ENCODE data around the gene TMEM38B. TPM values are rescaled to one million over a fixed set of nuclear protein-coding genes. Genes with fewer than 3 reads are reported as not detected.
A peak's percentile ranks its signal among the peaks of the same experiment; 100 is the strongest.

Gene TMEM38B
- polyA plus RNA-seq, 1 of the 3 experiments (the other 2 are of a cell fraction), result 6.8 TPM

DNA sequence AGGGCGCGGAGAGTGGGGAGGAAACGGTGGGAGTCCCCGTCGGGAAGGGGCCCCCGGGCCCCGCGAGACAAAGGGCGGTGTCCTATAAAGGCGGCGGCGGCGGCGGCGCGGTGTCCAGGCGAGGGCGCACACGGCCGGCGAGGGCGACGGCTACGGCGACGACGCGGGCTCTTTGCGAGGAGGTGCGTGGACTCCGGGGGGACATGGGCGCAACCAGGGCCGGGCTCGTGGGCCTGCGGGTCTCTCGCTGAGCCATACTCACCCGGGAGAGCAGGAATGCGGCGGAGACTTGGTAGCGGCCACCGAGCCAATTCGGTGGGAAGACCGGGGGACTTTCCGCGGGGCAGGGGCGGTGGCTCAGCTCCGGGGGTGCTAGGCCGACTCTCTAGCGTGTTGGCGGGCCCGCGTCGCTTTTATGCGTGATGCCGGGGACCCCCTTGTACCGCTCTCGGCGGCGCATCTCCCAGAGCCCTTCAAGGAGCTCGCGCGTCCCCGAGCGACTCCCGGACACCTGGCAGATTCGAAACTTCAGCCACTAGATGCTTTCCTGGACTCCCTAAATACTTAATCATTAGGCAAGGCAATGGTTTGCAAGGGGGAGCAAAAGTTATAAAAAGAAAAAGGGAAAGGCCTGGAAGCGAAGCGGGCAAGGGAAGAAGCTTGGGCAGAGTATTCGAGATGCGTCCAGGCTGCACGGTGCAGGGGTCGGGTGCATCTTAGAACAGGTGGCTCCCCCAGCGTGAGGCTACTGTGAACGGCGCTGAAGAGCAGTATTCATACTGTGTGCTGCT lies 38.0 kb upstream of the TMEM38B start:
- CTCF ChIA-PET, result interaction anchor here (0.5 to 1.7 kb wide), 9 partner anchors 8 to 1584 kb away, joined by 3 to 4 read pairs (median 3); no protein-coding TSS in a partner anchor

DNA sequence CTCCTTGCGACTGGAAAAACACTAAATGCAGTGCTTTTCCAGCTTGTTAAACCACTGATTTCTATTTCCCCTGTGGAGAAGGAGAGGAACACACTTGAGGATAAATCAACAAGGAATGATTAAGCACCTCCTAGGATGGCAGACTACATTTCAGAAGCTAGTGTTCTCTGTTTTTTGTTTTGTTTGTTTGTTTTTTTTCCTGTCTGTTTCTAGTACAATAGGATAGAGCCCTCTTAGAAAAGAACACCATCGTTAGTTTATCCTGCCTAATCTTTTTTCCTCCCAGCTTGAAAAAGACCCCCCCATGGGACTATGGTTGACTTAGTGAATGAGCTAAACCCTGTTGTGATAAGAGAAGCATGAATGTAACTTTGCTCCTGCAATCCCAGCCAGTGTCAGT lies 36.0 kb upstream of the TMEM38B start:
- CTCF ChIA-PET, result interaction anchor here (0.8 to 1.0 kb wide), 3 partner anchors 11 to 32 kb away, joined by 3 read pairs; no protein-coding TSS in a partner anchor
- H3K27ac ChIP-seq (ENCODE audit: low read depth in 2 of 2, low read length in 1 of 2), result no peak overlapping the region
- POLR2A ChIA-PET, result no interaction called here
- H3K4me3 ChIP-seq (ENCODE audit: low read depth in 2 of 2, low read length in 1 of 2), result no peak overlapping the region
- no peak for DNase-seq
- H2AFZ ChIP-seq (ENCODE audit: low read depth), result no peak overlapping the region
- H3K9me2 ChIP-seq, result no peaks in the 10 kb centered on the region
- no peak overlapping the region for H3K4me2 ChIP-seq
- H4K20me1 ChIP-seq (ENCODE audit: insufficient read depth), result no peaks in the 10 kb centered on the region
- H3K9me3 ChIP-seq, result no peaks in the 10 kb centered on the region
- no peak overlapping the region for H3K9ac ChIP-seq
- no peaks in the 10 kb centered on the region for H3K27me3 ChIP-seq (ENCODE audit: insufficient read depth)
- no peaks in the 10 kb centered on the region for H3K36me3 ChIP-seq (replicated peaks in 1 of 2; ENCODE audit: control insufficient read depth in 1 of 2, insufficient read depth in 2 of 2, low read length in 1 of 2)
- 88% methylated on average over 2 of the region's 2 CpGs for WGBS (ENCODE audit: low lambda C conversion rate)
- TF ChIP-seq ELF1 (IDR thresholded peaks at IDR 0.05) (no peak), FOXJ3 (CRISPR knock-in tag; IDR thresholded peaks at IDR 0.05) (no peak), JUND (IDR thresholded peaks at IDR 0.05) (no peak), EZH2phosphoT487 (IDR thresholded peaks at IDR 0.05; ENCODE audit: borderline replicate concordance, low read depth) (no peak), GATA2 (CRISPR knock-in tag; IDR thresholded peaks at IDR 0.05) (no peak), FOXM1 (IDR thresholded peaks at IDR 0.05; ENCODE audit: low read depth) (no peak), TAF1 (IDR thresholded peaks at IDR 0.05; ENCODE audit: borderline replicate concordance, low read depth, low read length) (no peak)
- TF ChIP-seq, protein P1, sequence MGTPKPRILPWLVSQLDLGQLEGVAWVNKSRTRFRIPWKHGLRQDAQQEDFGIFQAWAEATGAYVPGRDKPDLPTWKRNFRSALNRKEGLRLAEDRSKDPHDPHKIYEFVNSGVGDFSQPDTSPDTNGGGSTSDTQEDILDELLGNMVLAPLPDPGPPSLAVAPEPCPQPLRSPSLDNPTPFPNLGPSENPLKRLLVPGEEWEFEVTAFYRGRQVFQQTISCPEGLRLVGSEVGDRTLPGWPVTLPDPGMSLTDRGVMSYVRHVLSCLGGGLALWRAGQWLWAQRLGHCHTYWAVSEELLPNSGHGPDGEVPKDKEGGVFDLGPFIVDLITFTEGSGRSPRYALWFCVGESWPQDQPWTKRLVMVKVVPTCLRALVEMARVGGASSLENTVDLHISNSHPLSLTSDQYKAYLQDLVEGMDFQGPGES (IDR thresholded peaks at IDR 0.05; ENCODE audit: low read depth, low read length), result no peak
- TF ChIP-seq, protein P2, sequence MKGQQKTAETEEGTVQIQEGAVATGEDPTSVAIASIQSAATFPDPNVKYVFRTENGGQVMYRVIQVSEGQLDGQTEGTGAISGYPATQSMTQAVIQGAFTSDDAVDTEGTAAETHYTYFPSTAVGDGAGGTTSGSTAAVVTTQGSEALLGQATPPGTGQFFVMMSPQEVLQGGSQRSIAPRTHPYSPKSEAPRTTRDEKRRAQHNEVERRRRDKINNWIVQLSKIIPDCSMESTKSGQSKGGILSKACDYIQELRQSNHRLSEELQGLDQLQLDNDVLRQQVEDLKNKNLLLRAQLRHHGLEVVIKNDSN (IDR thresholded peaks at IDR 0.05; ENCODE audit: borderline replicate concordance, low read depth), result no peak
- TF ChIP-seq, protein P3, sequence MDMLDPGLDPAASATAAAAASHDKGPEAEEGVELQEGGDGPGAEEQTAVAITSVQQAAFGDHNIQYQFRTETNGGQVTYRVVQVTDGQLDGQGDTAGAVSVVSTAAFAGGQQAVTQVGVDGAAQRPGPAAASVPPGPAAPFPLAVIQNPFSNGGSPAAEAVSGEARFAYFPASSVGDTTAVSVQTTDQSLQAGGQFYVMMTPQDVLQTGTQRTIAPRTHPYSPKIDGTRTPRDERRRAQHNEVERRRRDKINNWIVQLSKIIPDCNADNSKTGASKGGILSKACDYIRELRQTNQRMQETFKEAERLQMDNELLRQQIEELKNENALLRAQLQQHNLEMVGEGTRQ (IDR thresholded peaks at IDR 0.05; ENCODE audit: borderline replicate concordance, low read depth, low read length), result no peak
- peaks cover 0 to 8% of the 10 kb centered on the region in 2 experiments; a peak in 1 of 4 replicates for H3K4me1 ChIP-seq (ENCODE audit: control insufficient read depth in 1 of 2, insufficient read depth in 2 of 2, low read depth in 1 of 2, low read length in 1 of 2)
- H3K79me2 ChIP-seq (ENCODE audit: insufficient read depth), result no peaks in the 10 kb centered on the region
- no peaks in the 10 kb centered on the region for H3F3A ChIP-seq (replicated peaks; ENCODE audit: insufficient read depth)

More for the DNA sequence above, 38.0 kb upstream of the TMEM38B start:
- 22% methylated on average over 21 of the region's 75 CpGs for WGBS (ENCODE audit: low lambda C conversion rate)
- Histone ChIP-seq H3K27me3 (ENCODE audit: insufficient read depth) (no peaks in the 10 kb centered on the region), H3K4me1 (ENCODE audit: control insufficient read depth in 1 of 2, insufficient read depth in 2 of 2, low read depth in 1 of 2, low read length in 1 of 2) (peaks cover 0 to 8% of the 10 kb centered on the region in 2 experiments; a peak in 1 of 4 replicates), H3K79me2 (ENCODE audit: insufficient read depth) (no peaks in the 10 kb centered on the region), H3K27ac (ENCODE audit: low read depth in 2 of 2, low read length in 1 of 2) (no peak overlapping the region), H3K36me3 (replicated peaks in 1 of 2; ENCODE audit: control insufficient read depth in 1 of 2, insufficient read depth in 2 of 2, low read length in 1 of 2) (no peaks in the 10 kb centered on the region), H2AFZ (ENCODE audit: low read depth) (peak overlapping the region; percentile 85), H3K4me3 (ENCODE audit: low read depth in 2 of 2, low read length in 1 of 2) (peak overlapping the region; percentile 55 to 57), H3K9ac (no peak overlapping the region), H3K4me2 (peak overlapping the region; percentile 84), H4K20me1 (ENCODE audit: insufficient read depth) (no peaks in the 10 kb centered on the region), H3F3A (replicated peaks; ENCODE audit: insufficient read depth) (no peaks in the 10 kb centered on the region), H3K9me2 (no peaks in the 10 kb centered on the region), H3K9me3 (no peaks in the 10 kb centered on the region)
- peak; percentile 86 for DNase-seq
- POLR2A ChIA-PET, result no interaction called here
- TF ChIP-seq, protein P4, sequence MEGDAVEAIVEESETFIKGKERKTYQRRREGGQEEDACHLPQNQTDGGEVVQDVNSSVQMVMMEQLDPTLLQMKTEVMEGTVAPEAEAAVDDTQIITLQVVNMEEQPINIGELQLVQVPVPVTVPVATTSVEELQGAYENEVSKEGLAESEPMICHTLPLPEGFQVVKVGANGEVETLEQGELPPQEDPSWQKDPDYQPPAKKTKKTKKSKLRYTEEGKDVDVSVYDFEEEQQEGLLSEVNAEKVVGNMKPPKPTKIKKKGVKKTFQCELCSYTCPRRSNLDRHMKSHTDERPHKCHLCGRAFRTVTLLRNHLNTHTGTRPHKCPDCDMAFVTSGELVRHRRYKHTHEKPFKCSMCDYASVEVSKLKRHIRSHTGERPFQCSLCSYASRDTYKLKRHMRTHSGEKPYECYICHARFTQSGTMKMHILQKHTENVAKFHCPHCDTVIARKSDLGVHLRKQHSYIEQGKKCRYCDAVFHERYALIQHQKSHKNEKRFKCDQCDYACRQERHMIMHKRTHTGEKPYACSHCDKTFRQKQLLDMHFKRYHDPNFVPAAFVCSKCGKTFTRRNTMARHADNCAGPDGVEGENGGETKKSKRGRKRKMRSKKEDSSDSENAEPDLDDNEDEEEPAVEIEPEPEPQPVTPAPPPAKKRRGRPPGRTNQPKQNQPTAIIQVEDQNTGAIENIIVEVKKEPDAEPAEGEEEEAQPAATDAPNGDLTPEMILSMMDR (IDR thresholded peaks at IDR 0.05), result peak; percentile 34
- TF ChIP-seq, protein P5, sequence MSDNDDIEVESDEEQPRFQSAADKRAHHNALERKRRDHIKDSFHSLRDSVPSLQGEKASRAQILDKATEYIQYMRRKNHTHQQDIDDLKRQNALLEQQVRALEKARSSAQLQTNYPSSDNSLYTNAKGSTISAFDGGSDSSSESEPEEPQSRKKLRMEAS (IDR thresholded peaks at IDR 0.05; ENCODE audit: low read depth), result peak; percentile 33; the same call in 1 of the 2 replicates
- TF ChIP-seq RFX5 (IDR thresholded peaks at IDR 0.05; ENCODE audit: low read length), result no peak
- TF ChIP-seq, protein P6, sequence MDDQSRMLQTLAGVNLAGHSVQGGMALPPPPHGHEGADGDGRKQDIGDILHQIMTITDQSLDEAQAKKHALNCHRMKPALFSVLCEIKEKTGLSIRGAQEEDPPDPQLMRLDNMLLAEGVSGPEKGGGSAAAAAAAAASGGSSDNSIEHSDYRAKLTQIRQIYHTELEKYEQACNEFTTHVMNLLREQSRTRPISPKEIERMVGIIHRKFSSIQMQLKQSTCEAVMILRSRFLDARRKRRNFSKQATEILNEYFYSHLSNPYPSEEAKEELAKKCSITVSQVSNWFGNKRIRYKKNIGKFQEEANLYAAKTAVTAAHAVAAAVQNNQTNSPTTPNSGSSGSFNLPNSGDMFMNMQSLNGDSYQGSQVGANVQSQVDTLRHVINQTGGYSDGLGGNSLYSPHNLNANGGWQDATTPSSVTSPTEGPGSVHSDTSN (IDR thresholded peaks at IDR 0.05), result no peak
